DOHH2 (cell line): Measurements from ENCODE around the gene WDFY2.

Experiments used
- H3F3A ChIP-seq: fragments of 200-600 bp; sonication (generic), shearing (Covaris generic); 2 replicates; pipeline ENCODE4 v1.6.0; 2016; ENCODE audit warnings: antibody characterized with exemption, mild to moderate bottlenecking; ENCODE audit not compliant: control insufficient read depth, insufficient read depth
- H3K27ac ChIP-seq: fragments of 200-600 bp; sonication (generic); 2 replicates; pipeline ENCODE4 v1.5.1; 2014; ENCODE audit warnings: low read depth, mild to moderate bottlenecking, low read length, moderate library complexity
- H3K27me3 ChIP-seq: fragments of 200-600 bp; sonication (generic); 2 replicates; pipeline ENCODE4 v1.6.1; 2014; ENCODE audit warnings: mild to moderate bottlenecking, low read length, mixed read lengths; ENCODE audit not compliant: control insufficient read depth
- H3K36me3 ChIP-seq: fragments of 200-600 bp; sonication (generic); 2 replicates; pipeline ENCODE4 v1.6.1; 2014; ENCODE audit warnings: mild to moderate bottlenecking, low read length, moderate library complexity, mixed read lengths; ENCODE audit not compliant: control insufficient read depth
- H3K4me1 ChIP-seq: fragments of 200-600 bp; sonication (generic); 2 replicates; pipeline ENCODE4 v1.6.1; 2014; ENCODE audit warnings: mild to moderate bottlenecking, low read length, mixed read lengths; ENCODE audit not compliant: control insufficient read depth
- H3K4me2 ChIP-seq: fragments of 200-600 bp; sonication (generic); 2 replicates; pipeline ENCODE4 v1.6.0; 2014; ENCODE audit warnings: mild to moderate bottlenecking, low read length, moderate library complexity
- H3K4me3 ChIP-seq: fragments of 200-600 bp; sonication (generic); 2 replicates; pipeline ENCODE4 v1.5.1; 2014; ENCODE audit warnings: mild to moderate bottlenecking, low read length, mixed read lengths
- H3K79me2 ChIP-seq: fragments of 200-600 bp; sonication (generic); 2 replicates; pipeline ENCODE4 v1.6.1; 2014; ENCODE audit warnings: mild to moderate bottlenecking, low read length, mixed read lengths; ENCODE audit not compliant: control insufficient read depth
- H3K9me2 ChIP-seq: fragments of 200-600 bp; sonication (generic); replicated peaks from 2 replicates; pipeline ENCODE4 v1.6.1; 2014; ENCODE audit warnings: mild to moderate bottlenecking, low read length, mixed read lengths; ENCODE audit not compliant: control insufficient read depth
- H3K9me3 ChIP-seq: fragments of 200-600 bp; sonication (generic); 2 replicates; pipeline ENCODE4 v1.6.1; 2014; ENCODE audit warnings: antibody characterized with exemption, low read length, mixed read lengths; ENCODE audit not compliant: control insufficient read depth, insufficient read depth
- H4K20me1 ChIP-seq: fragments of 200-600 bp; sonication (generic); 2 replicates; pipeline ENCODE4 v1.6.0; 2014; ENCODE audit warnings: low read depth, mild to moderate bottlenecking, antibody characterized with exemption, low read length, moderate library complexity; ENCODE audit not compliant: control insufficient read depth, insufficient read depth
- CTCF ChIP-seq: fragments of 200-600 bp; sonication (generic); IDR thresholded peaks from one replicate; pipeline ENCODE4 v1.5.1; 2014; ENCODE audit warnings: antibody characterized with exemption, mild to moderate bottlenecking, low read depth, low read length; ENCODE audit not compliant: poor library complexity, severe bottlenecking
- EZH2phosphoT487 ChIP-seq: fragments of 200-600 bp; sonication (generic); IDR thresholded peaks from 2 replicates; pipeline ENCODE4 v1.6.1; 2017; ENCODE audit warnings: borderline replicate concordance, mild to moderate bottlenecking, antibody characterized with exemption, low read length, moderate library complexity, mixed read lengths

The WDFY2 gene

DNA sequence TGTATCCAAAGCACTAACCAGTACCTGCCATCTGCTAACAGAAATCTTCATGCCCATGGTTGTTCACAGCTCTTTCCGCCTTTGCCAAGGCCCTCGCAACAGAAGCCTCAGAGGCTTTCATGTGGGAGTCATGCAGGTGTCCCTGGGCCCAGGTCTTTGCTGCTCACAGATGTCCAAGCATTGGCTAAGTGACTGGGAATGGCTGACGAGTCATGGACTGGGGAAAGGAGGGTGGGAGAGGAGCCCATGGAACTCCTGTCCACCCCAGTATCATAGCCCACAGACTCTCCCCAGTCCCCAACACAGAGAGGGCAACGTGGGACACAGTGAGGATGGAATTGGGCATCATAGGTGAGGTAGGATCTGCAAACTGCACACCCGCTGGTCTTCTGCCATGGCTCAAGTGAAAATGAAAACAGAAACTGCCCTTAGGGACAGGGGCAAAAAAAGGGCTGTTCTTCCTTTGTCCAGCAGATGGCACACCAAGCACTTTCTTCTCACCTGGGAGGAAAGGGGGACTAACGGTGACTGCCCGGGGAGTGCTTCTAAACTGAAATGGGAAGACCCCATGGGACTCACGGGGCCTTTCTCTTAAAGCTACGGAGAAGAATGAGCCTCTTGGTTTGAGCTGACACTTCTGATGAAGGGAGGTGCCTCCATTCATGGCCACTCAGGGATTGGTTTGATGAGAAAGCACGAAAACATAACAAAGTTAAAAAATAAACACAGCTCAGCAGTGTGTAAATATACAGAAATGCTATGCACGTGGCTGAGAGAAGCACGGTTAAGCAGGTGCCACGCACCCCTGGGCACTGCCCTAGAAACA is 230.8 kb downstream of the WDFY2 start:
- TF ChIP-seq EZH2phosphoT487 (no peak), CTCF (peak; percentile 86)
- H3F3A ChIP-seq, result peaks cover 3% of the 10 kb centered on the region; the same call in 1 of the 2 replicates
- H3K79me2 ChIP-seq, result no peaks in the 10 kb centered on the region
- H3K4me2 ChIP-seq, result peak overlapping the region; percentile 80
- H3K27me3 ChIP-seq, result no peaks in the 10 kb centered on the region
- H4K20me1 ChIP-seq, result no peaks in the 10 kb centered on the region
- H3K27ac ChIP-seq, result no peak overlapping the region
- H3K36me3 ChIP-seq, result no peaks in the 10 kb centered on the region
- peaks cover 71% of the 10 kb centered on the region for H3K4me1 ChIP-seq
- no peaks in the 10 kb centered on the region for H3K9me2 ChIP-seq
- H3K4me3 ChIP-seq, result peak overlapping the region; percentile 42
- H3K9me3 ChIP-seq, result no peaks in the 10 kb centered on the region

DNA sequence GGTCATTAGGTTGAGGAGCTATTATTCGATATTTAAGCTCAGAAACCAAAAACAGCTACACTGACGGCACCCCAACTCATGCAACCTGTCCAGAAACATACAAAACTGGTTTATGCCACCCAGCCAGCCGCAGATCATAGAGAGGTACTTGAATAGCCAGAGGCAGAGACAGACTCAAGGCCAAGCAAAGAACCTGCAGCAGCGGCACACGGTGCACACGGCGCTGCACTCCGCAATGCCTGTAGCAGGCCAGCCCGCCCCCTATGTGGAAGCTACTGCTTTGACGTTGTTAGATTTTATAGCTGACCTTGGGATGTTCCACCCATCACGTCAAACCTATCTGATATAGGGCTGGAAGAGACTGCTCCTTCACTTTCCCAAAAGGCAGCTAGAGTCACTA is 231.6 kb downstream of the WDFY2 start:
- peak overlapping the region; percentile 80 for H3K4me2 ChIP-seq
- no peaks in the 10 kb centered on the region for H3K27me3 ChIP-seq
- no peaks in the 10 kb centered on the region for H3K79me2 ChIP-seq
- no peak for TF ChIP-seq EZH2phosphoT487
- TF ChIP-seq CTCF, result no peak
- no peaks in the 10 kb centered on the region for H3K36me3 ChIP-seq
- no peaks in the 10 kb centered on the region for H3K9me3 ChIP-seq
- no peak overlapping the region for H3K27ac ChIP-seq
- no peak overlapping the region for H3K4me3 ChIP-seq
- H3K4me1 ChIP-seq, result peaks cover 74% of the 10 kb centered on the region
- no peaks in the 10 kb centered on the region for H3K9me2 ChIP-seq
- no peaks in the 10 kb centered on the region for H4K20me1 ChIP-seq
- H3F3A ChIP-seq, result peaks cover 3% of the 10 kb centered on the region; the same call in 1 of the 2 replicates

DNA sequence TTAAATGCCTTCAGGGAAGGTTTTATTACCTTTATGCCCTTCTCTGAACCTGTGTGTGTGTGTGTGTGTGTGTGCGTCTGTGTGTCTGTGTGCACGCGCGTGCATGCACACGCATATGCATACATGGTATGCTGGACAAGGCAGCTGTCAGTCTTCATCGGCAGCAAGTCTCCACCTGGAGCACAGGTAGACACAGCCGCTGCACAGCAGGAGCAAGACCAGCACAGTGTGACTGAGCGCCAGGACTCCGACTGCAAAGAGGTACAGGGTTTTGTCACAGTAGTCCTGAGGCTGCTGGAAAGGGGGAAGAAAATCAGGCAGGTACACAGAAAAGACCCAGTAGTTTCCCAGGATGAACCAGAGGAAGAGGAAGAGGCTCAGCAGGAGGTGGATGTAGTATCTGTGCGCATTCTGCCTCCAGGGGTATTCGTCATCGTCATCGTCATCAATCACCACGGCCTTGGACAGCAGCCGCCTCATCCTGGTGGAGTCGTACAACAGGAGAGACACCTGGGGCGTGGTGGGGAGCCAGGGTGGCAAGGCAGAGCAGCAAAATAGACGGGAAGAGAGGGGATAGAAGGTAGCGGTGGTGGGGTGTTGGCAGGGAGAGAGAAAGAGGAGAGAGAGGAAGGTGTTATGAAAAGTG is 232.5 kb downstream of the WDFY2 start:
- no peaks in the 10 kb centered on the region for H4K20me1 ChIP-seq

More for the DNA sequence above, 232.5 kb downstream of the WDFY2 start:
- Histone ChIP-seq H3K4me1 (peaks cover 74% of the 10 kb centered on the region), H3F3A (peaks cover 11% of the 10 kb centered on the region; the same call in 1 of the 2 replicates), H3K4me3 (no peak overlapping the region), H3K36me3 (no peaks in the 10 kb centered on the region), H3K9me3 (no peaks in the 10 kb centered on the region), H3K27ac (no peak overlapping the region), H3K4me2 (no peak overlapping the region), H3K27me3 (no peaks in the 10 kb centered on the region), H3K79me2 (no peaks in the 10 kb centered on the region), H3K9me2 (no peaks in the 10 kb centered on the region)
- TF ChIP-seq EZH2phosphoT487 (no peak), CTCF (no peak)
